Skeletal muscle cell (primary cell): ENCODE data around the gene JSRP1.

Experiments used
- DNase-seq: peaks from one replicate; pipeline ENCODE4 v3.0.0-alpha.2; 2010; ENCODE audit warnings: low read depth
- H3K4me3 ChIP-seq: 2 replicates; pipeline ENCODE4 v1.5.1; 2011; ENCODE audit warnings: low read depth, mild to moderate bottlenecking, control low read depth, low read length, moderate library complexity

The JSRP1 gene

DNA sequence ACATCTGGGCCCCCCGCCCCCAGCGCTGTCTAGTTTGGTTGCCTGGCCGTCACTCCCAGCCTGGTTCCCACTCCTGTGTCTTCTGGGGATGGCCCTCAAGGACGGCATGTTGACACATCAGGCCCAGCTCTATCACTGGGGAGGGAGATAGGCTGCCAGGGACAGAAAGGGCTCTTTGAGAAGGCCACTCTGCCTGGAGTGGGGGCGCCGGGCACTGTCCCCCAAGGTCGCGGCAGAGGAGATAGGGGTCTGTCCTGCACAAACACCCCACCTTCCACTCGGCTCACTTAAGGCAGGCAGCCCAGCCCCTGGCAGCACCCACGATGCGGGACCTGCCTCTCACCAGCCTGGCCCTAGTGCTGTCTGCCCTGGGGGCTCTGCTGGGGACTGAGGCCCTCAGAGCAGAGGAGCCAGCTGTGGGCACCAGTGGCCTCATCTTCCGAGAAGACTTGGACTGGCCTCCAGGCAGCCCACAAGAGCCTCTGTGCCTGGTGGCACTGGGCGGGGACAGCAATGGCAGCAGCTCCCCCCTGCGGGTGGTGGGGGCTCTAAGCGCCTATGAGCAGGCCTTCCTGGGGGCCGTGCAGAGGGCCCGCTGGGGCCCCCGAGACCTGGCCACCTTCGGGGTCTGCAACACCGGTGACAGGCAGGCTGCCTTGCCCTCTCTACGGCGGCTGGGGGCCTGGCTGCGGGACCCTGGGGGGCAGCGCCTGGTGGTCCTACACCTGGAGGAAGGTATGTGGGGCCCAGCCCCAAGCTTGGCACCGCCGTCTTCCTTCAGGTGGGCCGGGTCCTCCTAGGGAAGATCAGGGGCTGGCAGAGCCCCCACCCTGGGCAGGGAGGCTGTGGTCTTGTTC, 7.0 kb downstream of the JSRP1 start, which contains the start of gene AMH:
TSS of gene AMH (plus strand) at position 314 of the 857 bp plus-strand sequence. CDS start at position 324, 10 bp downstream.
- no peak within 1 kb of the TSS for H3K4me3 ChIP-seq

GRCh38 chr19:2248136-2249009, 7.8 kb downstream of the JSRP1 start:
- H3K4me3 ChIP-seq, result no peak overlapping the region
- DNase-seq, result no peak

More for the DNA sequence above, 7.0 kb downstream of the JSRP1 start, which contains the start of gene AMH:
- no peak for DNase-seq

DNA sequence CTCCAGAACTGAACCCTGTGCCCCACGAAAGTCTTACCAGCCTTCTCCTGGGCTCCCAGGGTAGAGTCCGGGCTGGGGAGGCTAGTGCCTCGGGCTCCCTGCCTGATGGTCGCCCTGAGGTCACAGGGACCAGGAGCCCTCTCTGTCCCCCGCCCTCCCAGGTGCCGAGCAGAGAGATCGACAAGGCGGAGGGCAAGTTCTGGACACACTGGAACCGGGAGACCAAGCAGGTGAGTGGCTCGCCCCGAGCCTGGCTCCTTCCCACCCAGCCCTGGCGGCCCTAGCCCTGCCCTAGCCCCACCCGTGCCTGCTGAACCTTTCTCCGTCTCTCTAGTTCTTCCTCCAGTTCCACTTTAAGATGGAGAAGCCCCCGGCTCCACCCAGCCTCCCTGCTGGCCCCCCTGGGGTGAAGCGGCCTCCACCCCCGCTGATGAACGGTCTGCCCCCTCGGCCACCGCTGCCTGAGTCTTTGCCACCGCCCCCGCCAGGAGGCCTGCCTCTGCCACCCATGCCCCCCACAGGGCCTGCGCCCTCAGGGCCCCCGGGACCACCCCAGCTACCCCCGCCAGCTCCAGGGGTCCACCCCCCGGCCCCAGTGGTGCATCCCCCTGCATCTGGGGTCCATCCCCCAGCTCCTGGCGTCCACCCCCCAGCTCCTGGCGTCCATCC, 8.7 kb downstream of the JSRP1 start:
- no peak for DNase-seq
- H3K4me3 ChIP-seq, result no peak overlapping the region

DNA sequence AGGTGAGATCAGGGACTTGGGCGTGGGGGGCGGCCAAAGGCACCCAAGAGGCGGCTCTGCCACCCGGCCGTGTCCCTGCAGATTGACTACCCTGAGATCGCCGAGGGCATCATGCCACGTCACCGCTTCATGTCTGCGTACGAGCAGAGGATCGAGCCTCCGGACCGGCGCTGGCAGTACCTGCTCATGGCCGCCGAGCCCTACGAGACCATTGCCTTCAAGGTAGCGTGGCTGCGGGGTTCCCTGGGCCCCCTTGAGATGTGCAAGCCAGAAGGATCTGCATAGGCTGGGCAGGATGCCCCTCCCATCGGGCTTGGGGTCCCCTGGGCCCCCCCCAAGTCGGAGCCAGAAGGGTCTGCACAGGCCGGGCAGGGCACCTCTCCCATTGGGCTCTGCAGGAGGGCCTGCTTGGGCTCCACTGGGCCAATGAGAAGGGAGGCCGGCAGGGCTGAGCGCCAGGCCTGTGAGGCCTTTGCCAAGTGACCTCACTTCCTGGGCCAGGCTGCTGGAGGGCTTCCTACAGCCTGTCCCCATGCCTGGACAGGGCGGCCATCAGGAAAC, 9.3 kb downstream of the JSRP1 start:
- DNase-seq, result no peak
- H3K4me3 ChIP-seq, result no peak overlapping the region

- H3K4me3 ChIP-seq, result no peak overlapping the region
- DNase-seq, result no peak
Measured at GRCh38 chr19:2246014-2246620, 10.1 kb downstream of the JSRP1 start.

GRCh38 chr19:2245273-2245672, 10.9 kb downstream of the JSRP1 start:
- no peak for DNase-seq

GRCh38 chr19:2244486-2244885, 11.7 kb downstream of the JSRP1 start:
- no peak overlapping the region for H3K4me3 ChIP-seq

More at GRCh38 chr19:2245273-2245672, 10.9 kb downstream of the JSRP1 start:
- no peak overlapping the region for H3K4me3 ChIP-seq

DNA sequence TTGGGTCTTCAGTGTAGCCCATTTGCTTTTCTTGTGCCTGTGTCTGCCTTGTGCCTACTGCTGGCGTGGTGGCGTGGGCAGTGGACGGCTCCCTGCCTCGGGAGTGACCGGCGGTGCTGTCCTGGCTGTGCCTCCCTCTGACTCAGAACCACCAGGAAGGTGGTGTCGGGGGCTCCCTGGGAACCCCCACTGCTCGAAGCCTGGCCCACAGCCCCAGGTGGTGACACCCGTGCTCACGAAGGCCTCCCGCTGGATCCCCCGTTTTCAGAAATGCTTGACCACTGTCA, 12.1 kb downstream of the JSRP1 start:
- DNase-seq, result no peak
- H3K4me3 ChIP-seq, result no peak overlapping the region

More at GRCh38 chr19:2244486-2244885, 11.7 kb downstream of the JSRP1 start:
- no peak for DNase-seq

GRCh38 chr19:2243274-2244124, 12.7 kb downstream of the JSRP1 start:
- no peak for DNase-seq
- H3K4me3 ChIP-seq, result no peak overlapping the region

- no peak for DNase-seq
- no peak overlapping the region for H3K4me3 ChIP-seq
Measured at GRCh38 chr19:2242816-2243215, 13.4 kb downstream of the JSRP1 start.

DNA sequence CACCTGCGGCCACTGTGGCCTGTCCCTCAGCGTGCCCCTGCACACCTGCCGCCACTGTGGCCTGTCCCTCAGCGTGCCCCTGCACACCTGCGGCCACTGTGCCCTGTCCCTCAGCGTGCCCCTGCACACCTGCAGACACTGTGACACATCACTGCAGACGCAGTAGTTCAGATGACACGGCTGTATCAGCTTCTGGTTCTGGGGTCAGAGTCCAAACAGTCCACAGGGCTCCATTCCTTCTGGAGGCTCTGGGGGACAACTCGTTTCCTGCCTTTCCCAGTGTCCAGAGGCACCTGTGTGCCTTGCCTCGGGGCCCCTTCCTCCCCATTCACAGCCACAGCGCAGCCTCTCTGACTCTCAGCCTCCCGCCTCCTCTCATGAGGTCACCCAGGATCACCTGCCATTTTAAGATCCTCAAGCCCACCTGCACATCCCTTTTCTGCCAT, 14.1 kb downstream of the JSRP1 start:
- no peak for DNase-seq
- H3K4me3 ChIP-seq, result no peak overlapping the region

DNA sequence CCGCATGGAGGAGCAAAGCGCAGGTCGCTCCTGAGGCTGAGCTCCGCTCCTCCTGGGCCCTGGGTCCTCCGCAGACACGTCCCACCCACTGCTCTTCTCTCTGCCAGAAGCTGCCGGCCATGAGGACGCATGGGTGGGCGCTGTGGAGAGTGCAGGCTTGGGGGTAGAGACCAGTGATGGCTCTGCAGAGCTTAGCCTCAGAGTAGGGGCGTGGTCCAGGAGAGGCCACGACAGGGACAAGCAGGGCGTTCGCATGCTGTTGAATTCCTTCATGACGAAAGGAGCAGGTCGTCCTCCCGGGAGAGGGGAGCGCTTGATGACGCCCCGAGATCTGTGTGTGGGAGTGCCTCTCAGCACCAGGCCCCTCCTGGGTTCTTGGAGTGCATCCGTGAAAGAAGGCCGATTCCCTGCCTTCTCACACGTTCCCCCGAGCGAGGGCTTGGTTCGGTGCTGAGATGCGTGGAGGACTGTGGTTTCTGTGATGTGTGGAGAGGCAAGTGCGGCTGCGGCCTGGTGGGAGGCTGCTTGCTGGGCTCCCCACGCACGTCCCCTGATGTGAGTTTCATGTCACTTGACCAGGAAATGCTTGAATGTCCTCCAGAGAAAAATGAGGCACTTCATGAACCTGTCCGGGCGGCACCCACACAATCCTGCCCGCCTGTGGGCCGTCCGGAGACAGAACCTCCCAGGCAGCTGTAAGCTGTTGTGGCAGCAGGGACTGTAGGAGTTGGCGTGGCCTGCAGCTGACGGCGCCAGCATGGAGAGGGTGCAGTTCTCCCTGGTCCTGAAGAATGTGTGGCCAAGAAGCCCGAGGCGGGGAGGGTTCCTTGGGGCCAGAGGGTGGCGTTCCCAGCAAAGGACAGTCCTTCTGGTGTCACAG, 15.1 kb downstream of the JSRP1 start:
- no peak overlapping the region for H3K4me3 ChIP-seq

GRCh38 chr19:2239771-2240770, 16.1 kb downstream of the JSRP1 start:
- H3K4me3 ChIP-seq, result peak overlapping the region; percentile 45
- no peak for DNase-seq

More for the DNA sequence above, 15.1 kb downstream of the JSRP1 start:
- no peak for DNase-seq

- DNase-seq, result no peak
- peak overlapping the region; percentile 45 for H3K4me3 ChIP-seq
Measured at GRCh38 chr19:2239173-2239572, 17.0 kb downstream of the JSRP1 start.

- H3K4me3 ChIP-seq, result peak overlapping the region; percentile 78
- DNase-seq, result no peak
Measured at GRCh38 chr19:2237869-2238153, 18.4 kb downstream of the JSRP1 start.
